Mucosa of rectum (tissue), 2 donors: ENCODE measurements around the gene INPP4B.

Source experiments
- H3K27ac ChIP-seq, 2 donors: one replicate each; pipeline ENCODE4 v1.7.0; 2013; ENCODE audit warnings: inconsistent platforms in 2 of 2, low read depth in 2 of 2, low read length in 2 of 2
- H3K27me3 ChIP-seq, 2 donors: one replicate each; pipeline ENCODE4 v1.7.0; 2013; ENCODE audit warnings: low read length in 2 of 2; ENCODE audit not compliant: control insufficient read depth in 2 of 2, insufficient read depth in 2 of 2
- H3K36me3 ChIP-seq, 2 donors: one replicate each; pipeline ENCODE4 v1.7.0; 2013; ENCODE audit warnings: low read length in 2 of 2; ENCODE audit not compliant: control insufficient read depth in 2 of 2, insufficient read depth in 2 of 2
- H3K4me1 ChIP-seq, 2 donors: one replicate each; pipeline ENCODE4 v1.7.0; 2013; ENCODE audit warnings: low read length in 2 of 2, mild to moderate bottlenecking in 1 of 2; ENCODE audit not compliant: control insufficient read depth in 2 of 2, insufficient read depth in 2 of 2
- H3K4me3 ChIP-seq, 2 donors: one replicate each; pipeline ENCODE4 v1.7.0; 2013; ENCODE audit warnings: low read length in 2 of 2
- H3K9ac ChIP-seq, 2 donors: one replicate each; pipeline ENCODE4 v1.7.0; 2013; ENCODE audit warnings: low read length in 2 of 2, low read depth in 1 of 2, mild to moderate bottlenecking in 1 of 2
- H3K9me3 ChIP-seq, 2 donors: one replicate each; pipeline ENCODE4 v1.7.0; 2013; ENCODE audit warnings: low read length in 2 of 2; ENCODE audit not compliant: control insufficient read depth in 2 of 2
- donor health status: healthy.
- donor health status: Normal muscosa, but diverticular disease.

Gene INPP4B

DNA sequence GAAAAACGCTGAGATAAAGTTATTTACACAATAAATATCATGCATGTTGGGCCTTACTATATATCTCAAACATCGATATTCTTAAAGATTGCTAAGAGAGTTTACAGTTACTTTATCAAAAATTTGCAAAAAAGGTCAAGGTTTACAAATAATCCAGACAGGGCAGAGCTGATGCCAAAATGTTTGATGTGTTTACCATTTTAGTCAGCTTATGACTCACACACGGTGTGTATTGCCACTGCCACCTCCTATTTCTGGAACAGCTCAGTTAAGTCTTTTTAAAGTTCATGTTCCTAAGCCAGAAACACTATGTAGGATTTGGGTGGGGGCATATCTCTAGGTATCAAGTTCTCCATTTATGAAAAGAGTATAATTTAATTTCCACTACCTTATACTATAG is 580.6 kb downstream of the INPP4B start:
- no peak overlapping the region for H3K4me3 ChIP-seq
- no peaks in the 10 kb centered on the region for H3K36me3 ChIP-seq
- no peak overlapping the region for H3K9ac ChIP-seq
- peaks cover 0 to 3% of the 10 kb centered on the region in 2 donors for H3K4me1 ChIP-seq
- H3K27ac ChIP-seq = no peak overlapping the region
- no peaks in the 10 kb centered on the region for H3K27me3 ChIP-seq
- no peaks in the 10 kb centered on the region for H3K9me3 ChIP-seq

DNA sequence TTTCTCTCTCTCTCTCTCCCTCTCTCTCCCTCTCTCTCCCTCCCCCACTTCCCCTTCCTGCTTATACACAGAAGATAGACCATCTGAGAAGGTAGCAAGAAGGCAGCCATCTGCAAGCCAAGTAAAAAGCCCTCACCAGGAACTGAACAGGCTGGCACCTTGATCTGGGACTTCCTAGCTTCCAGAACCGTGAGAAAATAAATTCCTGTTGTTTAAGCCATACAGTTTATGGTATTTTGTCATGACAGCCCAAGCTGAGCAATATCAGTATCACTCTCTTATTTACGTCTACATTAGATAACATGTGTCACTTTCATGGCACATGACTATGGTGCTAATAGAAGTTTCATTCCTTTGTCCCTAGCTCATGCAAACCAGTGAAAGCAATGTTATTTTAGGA is 581.1 kb downstream of the INPP4B start:
- Histone ChIP-seq H3K9me3 (no peaks in the 10 kb centered on the region), H3K4me1 (peaks cover 0 to 3% of the 10 kb centered on the region in 2 donors), H3K9ac (no peak overlapping the region), H3K27me3 (no peaks in the 10 kb centered on the region), H3K36me3 (no peaks in the 10 kb centered on the region), H3K4me3 (no peak overlapping the region), H3K27ac (no peak overlapping the region)

DNA sequence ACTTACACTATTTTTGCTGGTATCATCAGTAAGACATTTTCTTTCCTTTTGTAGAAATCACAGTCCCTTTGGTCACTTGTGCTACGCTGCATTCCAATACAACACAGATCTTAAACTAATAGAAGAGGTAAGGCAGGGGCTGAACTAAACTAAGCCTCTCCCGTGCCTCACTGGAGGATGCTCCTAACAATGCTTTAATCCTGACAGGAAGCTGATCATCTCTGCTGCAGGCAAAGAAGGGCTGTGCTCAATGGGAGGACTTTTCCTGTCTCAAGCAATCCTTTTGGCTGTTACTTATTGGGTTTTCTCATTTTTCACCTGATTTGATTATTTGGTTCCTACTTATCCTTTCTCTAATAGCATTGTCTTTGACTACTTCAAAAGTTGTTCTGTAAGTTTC is 583.1 kb downstream of the INPP4B start:
- H3K9ac ChIP-seq = no peak overlapping the region

DNA sequence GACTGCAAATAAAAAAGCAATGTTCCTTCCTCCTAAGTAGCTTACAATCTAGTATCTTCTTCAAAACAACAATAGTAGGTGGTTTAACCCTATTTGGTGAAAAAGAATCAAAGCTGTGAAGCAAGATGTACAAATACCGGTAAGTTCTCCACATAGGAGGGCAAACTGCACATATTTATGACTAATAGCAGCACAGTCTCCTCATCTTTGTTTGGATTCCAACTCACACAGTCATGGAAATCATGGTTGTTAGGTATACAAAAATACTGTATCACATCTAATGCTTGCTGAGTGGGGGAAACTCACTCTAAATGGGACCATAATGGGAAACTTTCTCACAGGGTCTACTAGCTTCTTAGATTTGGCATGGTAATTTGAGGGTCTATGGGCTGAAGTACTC is 597.2 kb downstream of the INPP4B start:
- H3K27me3 ChIP-seq = no peaks in the 10 kb centered on the region
- no peaks in the 10 kb centered on the region for H3K9me3 ChIP-seq

More for the DNA sequence above, 583.1 kb downstream of the INPP4B start:
- Histone ChIP-seq H3K9me3 (no peaks in the 10 kb centered on the region), H3K4me3 (no peak overlapping the region), H3K36me3 (no peaks in the 10 kb centered on the region), H3K27ac (no peak overlapping the region), H3K4me1 (peaks cover 0 to 3% of the 10 kb centered on the region in 2 donors), H3K27me3 (no peaks in the 10 kb centered on the region)

DNA sequence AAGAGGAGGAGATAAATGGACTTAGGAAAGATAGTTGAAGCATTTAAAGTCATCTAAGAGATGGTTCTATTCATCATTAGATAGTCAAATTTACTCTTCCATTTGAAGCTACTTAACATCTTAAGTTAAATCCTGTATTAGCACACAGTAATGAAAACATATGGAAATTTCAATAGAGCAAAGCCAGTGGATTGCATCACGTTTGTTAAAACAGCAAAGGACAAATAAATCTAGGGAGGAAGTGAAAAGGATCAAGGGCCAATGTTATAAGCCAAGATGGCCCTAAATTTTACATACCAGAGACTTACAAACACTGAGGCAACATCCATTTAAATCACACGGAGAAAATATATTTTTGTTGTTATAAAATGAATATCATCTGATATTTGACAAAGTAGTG is 602.8 kb downstream of the INPP4B start:
- H3K9ac ChIP-seq = no peak overlapping the region
- H3K27ac ChIP-seq = no peak overlapping the region
- no peaks in the 10 kb centered on the region for H3K4me1 ChIP-seq
- no peaks in the 10 kb centered on the region for H3K36me3 ChIP-seq
- H3K9me3 ChIP-seq = no peaks in the 10 kb centered on the region
- no peak overlapping the region for H3K4me3 ChIP-seq
- no peaks in the 10 kb centered on the region for H3K27me3 ChIP-seq

More for the DNA sequence above, 597.2 kb downstream of the INPP4B start:
- Histone ChIP-seq H3K4me3 (no peak overlapping the region), H3K36me3 (no peaks in the 10 kb centered on the region), H3K27ac (no peak overlapping the region), H3K4me1 (no peaks in the 10 kb centered on the region), H3K9ac (no peak overlapping the region)

DNA sequence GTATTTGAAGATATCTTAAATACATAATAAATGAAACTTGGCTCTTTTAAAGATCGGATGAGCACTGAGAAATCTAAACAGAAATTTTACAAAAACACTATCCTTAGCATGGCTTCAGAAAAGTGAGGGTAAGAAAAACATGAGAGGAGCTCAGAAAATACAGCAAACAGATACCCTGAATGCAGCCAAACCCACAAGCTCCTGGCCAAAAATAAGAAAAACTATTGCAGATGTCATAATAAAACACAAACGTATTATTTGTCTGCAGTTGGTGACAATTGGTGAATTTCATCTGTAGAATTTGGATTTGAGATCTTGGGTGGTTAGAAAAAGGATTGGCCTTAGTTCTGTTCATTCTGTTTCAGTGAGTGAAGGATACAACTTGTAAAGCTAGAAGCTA is 603.9 kb downstream of the INPP4B start:
- H3K9me3 ChIP-seq = no peaks in the 10 kb centered on the region
- H3K27me3 ChIP-seq = no peaks in the 10 kb centered on the region
- no peaks in the 10 kb centered on the region for H3K36me3 ChIP-seq
- H3K4me1 ChIP-seq = no peaks in the 10 kb centered on the region
- no peak overlapping the region for H3K4me3 ChIP-seq
- no peak overlapping the region for H3K27ac ChIP-seq
- no peak overlapping the region for H3K9ac ChIP-seq

DNA sequence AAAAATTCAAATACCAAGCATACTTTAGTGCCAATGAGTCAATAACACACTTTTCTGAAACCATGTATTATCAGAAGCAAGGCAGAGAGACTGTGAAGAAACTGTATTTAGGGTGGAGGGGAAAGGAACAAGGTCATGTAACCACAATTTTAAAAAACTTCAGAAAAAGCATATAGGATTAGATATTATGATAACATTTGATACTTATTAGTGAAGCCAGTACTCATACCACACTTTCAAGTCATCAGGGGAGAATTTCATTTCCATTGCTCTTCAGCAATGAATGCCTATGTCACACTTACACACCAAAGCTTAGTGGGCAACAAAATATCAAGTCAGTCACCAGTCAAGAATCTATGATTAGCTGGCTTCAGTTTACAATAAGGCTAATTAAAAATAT is 607.5 kb downstream of the INPP4B start:
- Histone ChIP-seq H3K4me3 (no peak overlapping the region), H3K4me1 (no peaks in the 10 kb centered on the region), H3K27me3 (no peaks in the 10 kb centered on the region), H3K9me3 (no peaks in the 10 kb centered on the region), H3K36me3 (no peaks in the 10 kb centered on the region), H3K9ac (no peak overlapping the region), H3K27ac (no peak overlapping the region)

DNA sequence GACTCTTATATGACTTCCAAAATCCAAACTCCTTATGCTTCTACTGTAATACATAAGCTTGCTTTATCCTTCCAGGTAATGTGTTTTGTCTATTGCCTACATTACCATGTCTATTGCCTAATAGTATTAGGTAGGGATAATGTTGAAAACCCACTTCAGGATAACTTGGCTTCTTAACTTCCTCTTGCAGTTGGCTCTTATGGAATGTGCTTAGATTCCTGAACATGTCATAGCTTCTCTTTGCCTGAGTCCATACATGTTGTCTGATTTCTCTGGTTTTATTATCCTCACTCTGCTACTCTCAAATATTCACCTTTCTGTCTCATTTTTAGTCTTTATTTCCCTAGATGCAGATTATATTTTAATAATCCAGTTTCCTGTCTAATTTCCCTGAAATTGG is 609.8 kb downstream of the INPP4B start:
- H3K9me3 ChIP-seq = no peaks in the 10 kb centered on the region
- H3K4me3 ChIP-seq = no peak overlapping the region
- H3K27me3 ChIP-seq = no peaks in the 10 kb centered on the region
- no peaks in the 10 kb centered on the region for H3K36me3 ChIP-seq
- no peak overlapping the region for H3K27ac ChIP-seq
- H3K4me1 ChIP-seq = no peaks in the 10 kb centered on the region
- H3K9ac ChIP-seq = no peak overlapping the region

DNA sequence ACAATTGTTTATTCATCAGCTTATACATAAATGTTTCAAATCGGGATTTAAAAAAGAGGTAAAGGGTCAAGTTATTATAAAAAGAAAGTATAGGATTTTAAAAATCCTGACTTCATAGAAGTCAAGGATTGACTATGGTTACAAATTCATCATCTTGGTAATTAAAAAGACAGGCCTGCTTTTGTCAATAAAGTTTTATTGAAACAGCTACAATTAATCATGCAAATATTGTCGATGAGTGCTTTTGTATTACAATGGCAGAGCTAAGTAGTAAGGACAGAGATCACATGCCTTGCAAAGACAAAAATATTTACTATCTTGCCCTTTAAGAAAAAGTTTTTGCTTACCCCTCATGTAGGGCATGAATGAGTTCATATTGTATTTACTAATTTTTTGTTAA is 614.3 kb downstream of the INPP4B start:
- Histone ChIP-seq H3K9ac (no peak overlapping the region), H3K27me3 (no peaks in the 10 kb centered on the region), H3K36me3 (no peaks in the 10 kb centered on the region), H3K4me1 (no peaks in the 10 kb centered on the region), H3K27ac (no peak overlapping the region), H3K4me3 (no peak overlapping the region), H3K9me3 (no peaks in the 10 kb centered on the region)

DNA sequence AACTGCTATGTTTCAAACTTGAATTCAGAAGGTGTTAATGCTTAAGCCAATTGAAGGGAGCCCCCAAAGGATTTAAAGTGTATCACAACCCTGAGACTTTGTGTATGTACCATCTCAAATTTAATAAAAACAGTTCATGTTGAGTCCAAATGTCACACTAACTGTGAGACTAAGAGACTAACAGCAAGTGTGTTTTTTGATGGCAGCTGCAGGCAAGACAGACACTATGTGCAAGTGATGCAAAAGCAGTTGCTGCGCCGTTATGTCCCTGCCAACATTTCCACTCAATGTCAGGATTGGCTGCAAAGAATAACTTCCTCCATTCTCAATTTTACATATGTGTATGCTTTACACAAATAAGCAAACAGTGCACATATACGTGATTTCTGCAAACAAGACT is 615.1 kb downstream of the INPP4B start:
- Histone ChIP-seq H3K9ac (no peak overlapping the region), H3K9me3 (no peaks in the 10 kb centered on the region), H3K4me3 (no peak overlapping the region), H3K27me3 (no peaks in the 10 kb centered on the region), H3K36me3 (no peaks in the 10 kb centered on the region), H3K27ac (no peak overlapping the region), H3K4me1 (no peaks in the 10 kb centered on the region)

DNA sequence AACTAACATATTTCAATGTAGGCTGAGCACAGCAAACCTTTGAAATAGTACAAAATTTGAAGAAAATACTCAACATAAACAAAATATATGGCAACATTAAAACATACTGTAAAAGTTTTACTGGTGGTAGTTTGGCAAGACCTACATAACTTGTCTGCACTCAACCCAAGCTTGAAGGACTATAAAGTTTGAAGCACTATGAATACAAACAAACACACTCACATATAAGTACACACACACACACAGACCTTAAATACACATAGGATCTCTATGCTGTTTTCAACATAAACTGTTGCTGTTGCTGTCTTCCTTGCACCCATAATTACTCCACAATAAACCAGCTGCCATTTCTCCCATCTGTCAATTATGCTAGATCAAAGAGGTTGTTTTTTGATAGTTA is 620.1 kb downstream of the INPP4B start:
- no peak overlapping the region for H3K4me3 ChIP-seq

More for the DNA sequence above, 620.1 kb downstream of the INPP4B start:
- H3K9ac ChIP-seq = no peak overlapping the region
- no peaks in the 10 kb centered on the region for H3K36me3 ChIP-seq
- no peaks in the 10 kb centered on the region for H3K9me3 ChIP-seq
- no peaks in the 10 kb centered on the region for H3K4me1 ChIP-seq
- no peaks in the 10 kb centered on the region for H3K27me3 ChIP-seq
- H3K27ac ChIP-seq = no peak overlapping the region
